ENCODE data around the gene SAMD11.

GRCh38 chr1:918353-918752 is 5.4 kb upstream of the SAMD11 start:
- TF ChIP-seq CTCF (conservative IDR thresholded peaks at IDR 0.05; ENCODE audit: low read length) (no peak), EZH2phosphoT487 (IDR thresholded peaks at IDR 0.05; ENCODE audit: borderline replicate concordance, low read depth, low read length) (no peak)

All from OCI-LY7 (cell line).